Measurements from ENCODE around the gene ZNF641.

The ZNF641 gene
- long read RNA-seq, donor 1, partial matches to known transcripts = 0 of 3 reads
- long read RNA-seq, donor 1, other reads (novel, unspliced or antisense) = 0 of 3 reads
- long read RNA-seq, donor 2, partial matches to known transcripts = 0 of 4 reads
- long read RNA-seq, donor 2, other reads (novel, unspliced or antisense) = 0 of 4 reads
- long read RNA-seq, donor 3, partial matches to known transcripts = 0 of 3 reads
- long read RNA-seq, donor 3, other reads (novel, unspliced or antisense) = 0 of 3 reads
- long read RNA-seq, donor 4, partial matches to known transcripts = 0 of 4 reads
- long read RNA-seq, donor 4, other reads (novel, unspliced or antisense) = 0 of 4 reads
- long read RNA-seq, donor 5, partial matches to known transcripts = 0 of 4 reads
- long read RNA-seq, donor 5, other reads (novel, unspliced or antisense) = 0 of 4 reads
- long read RNA-seq, donor 6, partial matches to known transcripts = 0 of 4 reads
- long read RNA-seq, donor 6, other reads (novel, unspliced or antisense) = 0 of 4 reads
- long read RNA-seq, donor 7, full-length matches to known transcripts = 7 of 7 reads
- long read RNA-seq, donor 7, partial matches to known transcripts = 0 of 7 reads
- long read RNA-seq, donor 7, other reads (novel, unspliced or antisense) = 0 of 7 reads
- long read RNA-seq, donor 8, partial matches to known transcripts = 0 of 4 reads
- long read RNA-seq, donor 8, other reads (novel, unspliced or antisense) = 0 of 4 reads

- DNase-seq = peak; percentile 83
Observed at GRCh38 chr12:48350249-48351021, at the start of gene ZNF641. ZNF641 (minus strand) TSS chr12:48350919; CDS start chr12:48348090, 2,829 bp downstream.

GRCh38 chr12:48390026-48390425, 39.3 kb upstream of the ZNF641 start:
- no peak for DNase-seq

GRCh38 chr12:48389409-48389808, 38.7 kb upstream of the ZNF641 start:
- no peak for DNase-seq

- no peak for DNase-seq
Observed at GRCh38 chr12:48388938-48389337, 38.2 kb upstream of the ZNF641 start.

GRCh38 chr12:48388460-48388859, 37.7 kb upstream of the ZNF641 start:
- no peak for DNase-seq

GRCh38 chr12:48380596-48380995, 29.9 kb upstream of the ZNF641 start:
- no peak for DNase-seq

- no peak for DNase-seq
Observed at GRCh38 chr12:48379794-48380193, 29.1 kb upstream of the ZNF641 start.

DNA sequence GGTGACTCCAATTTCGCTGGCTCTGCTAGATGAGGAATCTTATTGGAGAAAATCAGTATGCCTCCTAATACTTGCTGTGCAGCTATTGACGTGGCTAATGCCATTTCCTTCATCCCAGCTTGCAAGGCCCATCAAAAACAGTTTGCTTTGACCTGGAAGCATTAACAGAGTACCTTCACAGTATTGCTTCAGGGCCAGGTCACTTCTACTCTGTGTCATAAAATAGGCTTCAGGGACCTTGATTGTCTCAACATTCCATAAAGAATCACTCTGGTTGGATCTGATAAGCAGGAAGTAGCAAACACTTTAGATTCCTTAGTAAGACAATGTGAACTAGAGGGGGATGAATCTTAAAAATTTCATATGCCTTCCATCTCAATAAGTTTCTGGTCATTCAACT, 26.9 kb upstream of the ZNF641 start:
- DNase-seq = no peak

- no peak for DNase-seq
Observed at GRCh38 chr12:48374164-48374563, 23.4 kb upstream of the ZNF641 start.

- DNase-seq = no peak
Observed at GRCh38 chr12:48366131-48366530, 15.4 kb upstream of the ZNF641 start.

- no peak for DNase-seq
Observed at GRCh38 chr12:48361664-48362339, 11.1 kb upstream of the ZNF641 start.

DNA sequence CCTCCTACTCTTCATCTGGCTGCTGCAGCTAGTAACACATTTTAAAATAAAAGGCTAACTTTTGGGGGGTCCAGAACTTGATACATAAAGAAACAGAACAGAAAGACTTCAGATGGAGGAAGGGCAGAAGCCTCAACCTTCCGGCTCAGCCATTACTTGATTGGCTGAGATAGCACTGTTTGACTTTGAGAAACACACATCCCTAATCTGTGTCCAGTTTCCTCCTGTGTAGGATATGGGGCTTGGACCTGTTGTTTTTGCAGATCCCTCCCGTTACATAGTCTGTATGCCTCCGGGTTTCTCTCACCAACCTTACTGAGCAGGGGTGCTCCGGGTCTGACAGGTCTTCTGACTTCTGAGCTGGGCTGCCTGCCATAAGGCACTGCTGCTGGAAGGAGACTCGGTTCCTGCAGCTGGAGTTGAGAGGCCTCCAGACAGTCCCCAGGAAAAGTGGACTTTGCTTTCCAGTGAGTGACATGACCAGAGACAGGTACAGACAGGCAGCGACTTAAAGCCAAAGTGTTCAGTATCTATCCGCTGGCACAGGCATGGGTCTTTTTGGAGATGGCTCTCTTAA, 8.3 kb upstream of the ZNF641 start:
- DNase-seq = no peak

DNA sequence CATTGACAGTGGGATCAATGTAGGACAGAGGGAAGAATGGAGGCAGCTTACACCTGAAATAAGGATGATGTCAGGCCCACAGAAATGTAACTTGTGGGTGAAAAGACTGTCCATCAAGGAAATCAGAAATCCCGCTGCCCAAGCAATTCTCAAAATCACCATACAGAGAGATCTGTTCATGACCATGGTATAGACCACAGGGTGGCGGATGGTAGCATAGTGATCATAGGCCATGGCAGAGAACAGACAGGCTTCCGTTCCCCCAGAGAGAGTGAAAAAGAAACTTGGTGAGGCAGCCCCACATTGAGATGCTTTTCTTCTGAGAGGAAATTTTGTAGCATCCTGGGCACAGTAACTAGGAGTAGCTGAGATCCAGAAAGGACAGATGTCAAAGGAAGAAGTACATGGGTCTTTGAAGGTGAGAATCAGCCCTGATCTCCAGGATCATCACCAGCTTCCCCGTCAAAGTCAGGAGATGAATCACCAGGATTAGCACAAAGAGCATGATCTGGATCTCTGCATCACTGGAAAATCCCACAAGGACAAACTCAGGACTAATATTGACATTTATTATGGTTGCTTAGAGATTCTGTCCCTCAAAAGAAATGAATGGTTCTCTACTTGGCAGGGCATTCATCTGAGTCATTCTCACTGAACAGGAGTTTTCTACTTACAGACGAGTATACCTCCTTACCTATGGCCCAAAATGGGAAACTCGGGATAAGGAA, 5.5 kb upstream of the ZNF641 start:
- DNase-seq = no peak

- no peak for DNase-seq
Observed at GRCh38 chr12:48352157-48352760, 1.5 kb upstream of the ZNF641 start.

GRCh38 chr12:48351022-48351708, 446 bp upstream of the ZNF641 start:
- peak; percentile 87 for DNase-seq

DNA sequence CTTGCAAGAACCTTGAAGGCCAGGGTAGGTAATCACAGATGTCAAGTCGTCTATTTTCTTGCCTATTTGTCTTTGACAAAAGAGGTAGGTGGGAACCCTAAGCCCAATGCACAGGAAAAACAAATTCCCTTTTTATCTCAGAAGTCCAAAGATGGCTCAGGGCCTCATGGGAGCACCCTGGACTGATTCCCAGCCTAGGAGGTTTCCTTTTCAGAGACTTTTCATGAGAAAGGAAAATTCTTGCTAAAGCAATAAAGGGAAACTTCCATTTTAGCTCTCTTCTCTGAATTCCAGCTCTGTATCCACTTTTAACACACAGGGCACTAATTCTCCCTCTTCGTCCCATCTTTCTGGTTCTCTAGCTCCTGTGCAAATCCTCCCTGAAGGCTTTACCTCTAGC, 1.2 kb downstream of the ZNF641 start:
- DNase-seq = peak; percentile 9

GRCh38 chr12:48342980-48343379, 7.7 kb downstream of the ZNF641 start:
- DNase-seq = no peak

GRCh38 chr12:48340943-48341342, 9.8 kb downstream of the ZNF641 start:
- DNase-seq = no peak

DNA sequence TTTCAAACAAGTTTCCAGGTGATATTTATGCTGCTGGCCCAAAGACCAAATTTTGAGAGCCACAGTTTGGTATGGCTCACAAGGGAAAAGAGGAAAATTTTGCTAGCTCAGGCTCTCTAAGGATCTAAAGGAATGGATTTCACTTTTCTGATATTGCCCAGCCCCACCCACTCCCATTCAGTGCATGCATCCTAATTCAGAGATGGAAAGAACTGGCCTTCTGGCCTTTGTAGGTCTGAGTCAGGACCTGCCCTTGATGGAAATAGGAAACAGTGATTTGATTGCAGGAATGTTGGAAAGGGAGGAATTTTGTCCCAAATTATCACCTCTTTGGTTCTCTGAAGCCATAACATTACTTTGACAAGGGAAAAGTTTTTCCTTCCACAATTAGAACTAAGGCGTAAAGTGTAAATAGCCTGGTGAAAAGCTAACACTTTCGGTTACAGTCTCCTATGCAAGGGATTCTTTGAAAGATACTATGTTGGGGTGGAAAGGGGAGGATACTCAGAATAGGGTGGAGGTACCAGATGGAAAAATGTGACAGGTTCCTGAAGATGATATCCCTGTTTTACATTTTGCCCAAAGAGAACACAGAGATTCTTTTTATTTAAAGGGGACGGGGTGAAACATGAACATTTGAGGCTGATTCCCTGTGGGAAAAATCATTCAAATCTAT, 11.1 kb downstream of the ZNF641 start:
- DNase-seq = no peak

DNA sequence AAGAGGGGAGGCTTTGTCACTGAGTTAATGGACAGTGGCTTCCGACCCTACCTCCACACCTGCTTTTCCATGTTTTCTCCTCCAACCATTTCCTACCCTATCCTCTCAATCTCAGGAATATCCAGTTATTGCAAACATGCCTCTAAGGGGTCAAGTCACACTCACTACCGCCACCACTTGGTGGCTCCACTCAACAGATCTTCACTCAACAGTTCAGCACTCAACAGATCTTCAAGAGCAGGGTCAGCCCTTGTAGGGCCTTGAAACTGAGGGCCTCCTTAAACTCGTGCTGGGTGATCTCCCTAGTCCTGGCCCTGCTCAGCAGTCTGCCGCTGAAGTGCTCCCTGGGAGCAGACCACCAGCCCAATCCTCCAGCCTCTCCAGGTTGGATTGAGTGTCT, 14.2 kb downstream of the ZNF641 start:
- DNase-seq = no peak
